NCI-H2029 (cell line): ENCODE data around the gene PYGO2.
A peak's percentile ranks its signal among the peaks of the same experiment; 100 is the strongest.

Source experiments
- DNase-seq: peaks from one replicate; lab custom pipeline; 2025; lab: John Stamatoyannopoulos, UW

PYGO2 gene

GRCh38 chr1:154961207-154962155, at the start of gene PYGO2:
PYGO2 (minus strand) TSS chr1:154961782; CDS start chr1:154961576, 206 bp downstream.
- DNase-seq = peak; percentile 45

DNA sequence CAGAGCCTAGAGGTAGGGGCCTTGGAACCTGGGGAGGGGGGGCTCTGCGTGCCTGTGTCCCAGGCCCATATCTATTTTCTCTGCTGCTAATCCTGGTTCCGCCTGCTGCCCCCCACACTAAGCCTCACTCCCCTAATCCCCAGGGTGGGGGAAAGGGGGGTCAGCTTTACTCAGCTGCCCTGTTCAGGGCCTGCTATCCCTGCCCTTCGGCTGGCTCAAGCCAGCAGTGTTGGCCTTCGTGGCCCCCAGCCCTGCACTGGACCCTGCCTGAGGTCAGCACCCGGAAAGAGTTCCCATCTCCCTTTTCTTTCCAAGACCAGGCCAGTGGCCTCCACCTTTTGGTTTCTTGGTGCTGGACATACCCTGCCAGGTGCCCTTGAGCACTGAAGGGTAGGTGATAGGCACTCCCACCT, 49.4 kb upstream of the PYGO2 start:
- DNase-seq = no peak

GRCh38 chr1:155010211-155010918, 48.8 kb upstream of the PYGO2 start:
- no peak for DNase-seq

GRCh38 chr1:155009742-155010141, 48.2 kb upstream of the PYGO2 start:
- no peak for DNase-seq

DNA sequence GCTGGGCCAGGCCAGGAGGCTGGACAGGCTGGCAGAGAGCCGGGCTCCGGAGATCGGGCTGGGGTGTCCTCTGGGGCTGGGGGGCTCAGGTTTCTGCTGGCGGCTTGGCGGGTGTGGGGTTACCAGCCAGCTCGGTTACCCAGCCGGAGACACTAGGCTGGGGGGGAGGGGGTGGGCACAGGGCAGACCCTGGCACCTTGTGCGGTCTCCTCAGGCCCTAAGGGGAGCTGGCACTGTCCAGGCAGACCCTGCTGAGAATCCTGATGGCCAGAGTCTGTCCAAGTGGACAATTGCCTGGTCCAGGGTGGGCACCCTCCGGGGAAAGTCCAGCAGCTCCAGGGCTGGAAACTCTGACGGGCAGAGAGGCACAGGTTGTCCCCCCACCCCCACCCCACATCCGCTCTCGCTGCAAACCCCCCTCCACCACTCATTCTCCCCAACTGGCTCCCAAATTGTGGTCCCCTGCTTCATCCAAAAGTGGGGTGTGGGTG, 47.7 kb upstream of the PYGO2 start:
- DNase-seq = no peak

DNA sequence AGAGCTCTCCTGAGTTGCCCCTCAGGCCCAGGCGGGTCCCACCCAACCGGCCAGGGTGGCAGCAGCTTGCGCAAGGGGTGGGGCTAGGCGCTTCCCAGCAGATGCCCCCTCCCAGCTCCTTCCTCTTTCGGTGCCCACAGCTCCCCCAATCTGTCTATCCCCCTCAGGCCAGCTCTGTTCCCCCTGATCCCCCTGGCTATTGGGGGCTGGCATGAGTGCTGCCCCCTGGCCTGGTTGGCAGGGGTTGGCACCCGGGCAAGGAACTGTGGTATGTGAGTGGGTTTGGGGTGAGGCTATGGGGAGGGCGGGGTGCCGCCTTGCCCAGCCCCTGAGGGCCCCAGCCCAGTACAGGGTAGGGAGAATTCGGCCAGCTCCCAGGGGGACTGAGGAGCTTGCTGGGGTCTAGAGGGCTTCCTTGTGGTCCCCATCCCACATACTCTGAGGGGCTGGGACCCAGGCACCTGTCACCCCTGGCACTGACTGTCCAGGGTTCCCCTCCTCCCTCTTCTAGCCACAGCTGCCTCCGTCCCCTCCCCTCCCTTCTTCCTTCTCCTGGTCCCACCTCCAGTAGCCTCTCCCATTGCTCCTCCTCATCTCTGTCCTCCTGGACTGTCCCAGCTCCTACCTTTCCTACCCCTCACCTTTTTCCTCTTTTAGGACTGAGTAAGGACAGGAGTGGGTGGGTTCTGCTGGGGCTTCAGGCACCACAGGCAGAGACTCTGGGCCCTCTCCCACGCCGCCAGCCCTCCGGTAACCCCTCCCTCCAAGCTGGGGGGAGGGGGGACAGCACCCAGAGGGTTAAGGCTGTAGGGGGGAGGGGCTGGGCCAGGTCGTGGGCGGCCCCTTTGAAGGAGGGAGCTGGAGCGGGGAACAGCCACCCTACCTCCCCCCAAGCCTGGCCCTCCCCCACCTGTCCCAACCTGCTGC, 46.7 kb upstream of the PYGO2 start:
- no peak for DNase-seq

- no peak for DNase-seq
Measured at GRCh38 chr1:155007251-155007828, 45.8 kb upstream of the PYGO2 start.

DNA sequence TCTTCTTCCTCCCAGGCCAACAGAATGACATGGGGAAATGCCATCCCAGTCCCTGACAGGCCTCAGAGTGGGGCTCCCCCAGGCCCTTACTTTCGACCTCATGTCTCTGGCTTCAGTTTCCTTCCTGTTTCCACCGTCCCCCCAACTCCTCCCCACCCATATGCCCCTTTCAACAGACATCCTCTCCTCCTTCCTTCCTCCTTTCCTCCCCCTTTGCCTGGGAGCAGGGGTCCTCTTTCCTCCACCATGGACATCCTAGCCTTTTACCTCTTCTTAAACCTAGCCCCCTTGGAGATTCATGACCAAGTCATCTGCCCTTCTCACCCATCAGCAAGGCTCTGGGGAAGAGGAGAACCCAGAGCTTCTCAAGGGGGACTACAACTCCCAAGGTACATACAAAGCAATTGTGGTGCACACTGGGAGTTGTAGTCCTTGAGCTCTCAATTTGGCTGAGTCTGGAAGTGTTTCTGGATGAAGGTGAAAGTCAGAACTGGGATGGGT, 45.1 kb upstream of the PYGO2 start:
- no peak for DNase-seq

DNA sequence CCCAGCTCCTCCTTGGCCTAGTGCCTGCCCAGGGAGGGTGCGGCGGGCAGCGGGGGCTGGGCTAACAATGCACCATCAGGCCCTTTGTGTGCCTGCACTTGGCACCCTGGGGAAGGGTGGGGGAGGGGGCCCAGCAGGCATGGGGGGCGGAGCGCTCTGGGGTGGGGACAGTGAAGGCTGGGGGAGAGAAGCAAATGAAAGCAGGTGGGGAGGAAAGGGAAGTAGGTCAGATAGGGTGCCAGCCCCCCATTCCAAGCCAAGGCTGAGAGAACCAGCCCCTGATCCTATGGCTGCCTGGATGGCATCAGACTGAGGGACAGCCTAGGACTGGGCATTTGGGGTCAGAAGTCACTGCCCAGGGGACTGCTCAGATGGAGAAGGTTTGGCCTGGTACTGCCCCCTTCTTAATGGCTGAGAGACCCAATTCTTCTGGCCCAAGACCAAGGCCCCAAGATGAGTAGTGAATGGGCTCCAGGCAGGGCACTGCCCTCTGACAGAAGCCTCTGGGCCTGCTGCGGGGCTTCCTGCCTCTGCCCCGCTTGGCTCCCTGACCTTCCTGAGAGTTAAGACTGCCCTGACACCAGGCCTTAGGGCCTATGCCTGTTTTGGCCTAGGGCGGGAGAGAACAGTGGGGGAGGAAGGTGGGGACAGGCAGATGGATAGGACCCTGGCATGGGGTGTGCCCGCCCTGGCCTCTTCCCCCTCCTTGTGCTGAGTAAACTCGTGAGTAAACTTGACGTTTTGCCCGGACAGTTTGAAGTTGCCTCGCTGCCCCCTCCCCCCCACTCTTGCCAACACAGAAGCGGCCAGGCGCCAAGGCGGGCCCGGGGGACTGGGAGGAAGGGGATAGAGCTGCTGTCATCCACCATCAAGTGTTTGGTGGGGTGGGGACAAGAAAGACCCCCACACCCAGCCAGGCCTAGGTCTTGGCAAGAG, 43.8 kb upstream of the PYGO2 start:
- no peak for DNase-seq

DNA sequence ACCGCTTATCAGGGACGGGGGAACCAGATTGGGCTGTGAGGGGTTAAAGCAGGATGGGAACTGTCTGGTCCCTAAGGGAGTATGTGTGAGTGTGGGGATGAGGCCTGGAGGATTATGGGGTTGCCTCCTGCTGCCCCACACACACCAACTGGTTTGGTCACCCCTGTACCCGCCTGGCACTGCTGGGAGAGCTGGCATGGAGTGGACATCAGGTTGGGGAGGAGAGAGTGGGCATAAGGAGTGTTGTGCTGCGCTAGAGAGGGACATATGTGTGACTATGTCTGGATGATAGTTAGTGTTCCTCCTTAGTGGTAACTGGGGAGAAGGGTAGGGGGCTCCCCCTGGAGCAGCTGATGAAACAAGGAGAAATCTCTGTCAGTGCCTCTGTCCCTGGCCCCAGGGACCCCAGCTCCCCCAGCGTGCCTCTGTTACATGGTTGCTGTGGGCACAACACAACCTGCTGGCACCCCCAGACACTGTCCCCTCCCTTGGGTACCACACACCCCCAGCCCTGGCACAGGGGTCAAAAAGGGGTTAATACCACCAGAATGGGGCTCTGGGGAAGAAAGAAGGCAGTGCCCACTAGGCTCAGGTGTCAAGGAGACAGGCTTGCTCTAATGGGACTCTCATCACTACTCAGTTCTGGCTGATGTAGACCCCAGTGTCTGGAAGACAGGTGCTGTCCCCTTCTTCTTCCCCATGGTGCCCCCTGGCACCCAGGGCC, 42.9 kb upstream of the PYGO2 start:
- no peak for DNase-seq

- DNase-seq = no peak
Measured at GRCh38 chr1:155003766-155004351, 42.3 kb upstream of the PYGO2 start.

GRCh38 chr1:155003227-155003765, 41.7 kb upstream of the PYGO2 start:
- DNase-seq = no peak

DNA sequence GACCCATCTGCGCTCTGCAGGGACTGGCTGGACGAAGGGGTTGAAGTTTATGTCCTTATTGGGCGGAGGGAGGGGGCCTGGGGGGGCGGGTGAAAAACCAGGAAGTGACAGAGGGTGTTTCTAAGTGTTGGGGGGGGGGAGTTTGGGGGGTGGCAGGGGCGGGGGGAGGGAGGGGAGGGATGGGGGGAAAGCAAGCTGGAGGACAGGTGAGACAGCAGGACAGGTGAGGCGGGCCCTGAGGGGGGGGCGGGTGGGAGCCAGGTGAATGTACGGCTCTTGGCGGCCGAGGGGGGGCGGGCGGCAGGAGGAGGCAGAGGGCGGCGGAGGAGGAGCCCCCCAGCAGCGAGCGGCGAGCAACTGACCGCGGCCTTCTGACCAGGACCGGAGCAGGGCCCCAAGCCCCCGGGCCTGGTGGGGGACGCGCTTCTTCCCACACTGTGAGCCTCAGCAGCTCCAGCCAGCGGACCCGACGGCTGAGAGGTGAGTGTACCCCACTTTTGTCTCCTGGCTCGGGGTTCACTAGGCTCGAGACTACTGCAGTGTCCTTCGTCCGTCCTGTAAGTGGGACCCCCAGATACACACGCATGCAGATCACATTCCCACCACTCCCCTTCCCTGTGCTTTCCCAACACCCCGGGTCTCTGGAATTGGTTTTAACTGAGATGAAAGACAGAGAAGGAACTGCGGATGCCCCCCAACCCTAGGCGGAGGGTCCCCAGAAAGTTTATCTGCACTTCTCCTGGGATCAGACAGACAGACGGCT, 41.1 kb upstream of the PYGO2 start, which contains the start of gene ZBTB7B:
Gene ZBTB7B, plus strand, starts transcription at position 339 of the 763 bp plus-strand sequence. CDS start 11,859 bp downstream, outside the sequence.
- DNase-seq = no peak

- DNase-seq = peak; percentile 98
Measured at GRCh38 chr1:155001675-155002463, 40.3 kb upstream of the PYGO2 start.

GRCh38 chr1:155001425-155001674, 39.8 kb upstream of the PYGO2 start:
- DNase-seq = no peak

- peak; percentile 90 for DNase-seq
Measured at GRCh38 chr1:155000726-155001424, 39.3 kb upstream of the PYGO2 start.

GRCh38 chr1:155000411-155000725, 38.8 kb upstream of the PYGO2 start:
- no peak for DNase-seq
